Thoracic aorta (tissue), 2 donors: ENCODE measurements around the gene DNAH11. TPM values are rescaled to one million over a fixed set of nuclear protein-coding genes. Genes with fewer than 3 reads are reported as not detected.

ENCODE experiments used
- ATAC-seq: fragments of 150-250 bp; one replicate; pipeline ENCODE4 v1.8.0; 2017; ENCODE audit warnings: low read depth; ENCODE audit not compliant: insufficient number of reproducible peaks, low FRiP score
- DNase-seq: peaks from one replicate; pipeline ENCODE4 v3.0.0-alpha.2; 2020; ENCODE audit warnings: low spot score
- H3K27ac ChIP-seq, 2 donors: fragments of 200-600 bp; sonication (generic); 1 replicate in 1 of 2; 2 replicates in 1 of 2; pipeline ENCODE4 v1.5.1; 2016; ENCODE audit warnings: mild to moderate bottlenecking in 2 of 2, moderate library complexity in 2 of 2
- H3K27me3 ChIP-seq: fragments of 200-600 bp; sonication (generic); replicated peaks from 2 replicates; pipeline ENCODE4 v1.6.0; 2016; ENCODE audit warnings: mild to moderate bottlenecking; ENCODE audit not compliant: insufficient read depth
- H3K36me3 ChIP-seq: fragments of 200-600 bp; sonication (generic); one replicate; pipeline ENCODE4 v1.5.1; 2016
- H3K4me1 ChIP-seq, 2 donors: fragments of 200-600 bp; sonication (generic); 1 replicate in 1 of 2; 2 replicates in 1 of 2; pipeline versions ENCODE4 v1.5.1 to v1.6.0; 2016; ENCODE audit warnings: low read depth in 2 of 2, mild to moderate bottlenecking in 1 of 2; ENCODE audit not compliant: control insufficient read depth in 1 of 2
- H3K4me3 ChIP-seq: fragments of 200-600 bp; sonication (generic); 2 replicates; pipeline ENCODE4 v1.5.1; 2016; ENCODE audit warnings: mild to moderate bottlenecking
- H3K9me3 ChIP-seq: fragments of 200-600 bp; sonication (generic); 2 replicates; pipeline ENCODE4 v1.5.1; 2016
- total RNA-seq, 2 donors: library from RNA; depleted of rRNA; stranded (reverse); fragments of >200 nt; gene quantifications; one replicate each; pipeline versions ENCODE4 v1.1.0 to v1.2.3, GENCODE V29; 2016
- TF ChIP-seq, protein P1 (sequence below): fragments of 200-600 bp; sonication (generic); IDR thresholded peaks from one replicate; pipeline ENCODE4 v1.5.1; 2019; ENCODE audit warnings: antibody characterized with exemption

DNAH11 gene
- total RNA-seq, 2 donors from 2014 or later, result 1.9 to 16.2 TPM

DNA sequence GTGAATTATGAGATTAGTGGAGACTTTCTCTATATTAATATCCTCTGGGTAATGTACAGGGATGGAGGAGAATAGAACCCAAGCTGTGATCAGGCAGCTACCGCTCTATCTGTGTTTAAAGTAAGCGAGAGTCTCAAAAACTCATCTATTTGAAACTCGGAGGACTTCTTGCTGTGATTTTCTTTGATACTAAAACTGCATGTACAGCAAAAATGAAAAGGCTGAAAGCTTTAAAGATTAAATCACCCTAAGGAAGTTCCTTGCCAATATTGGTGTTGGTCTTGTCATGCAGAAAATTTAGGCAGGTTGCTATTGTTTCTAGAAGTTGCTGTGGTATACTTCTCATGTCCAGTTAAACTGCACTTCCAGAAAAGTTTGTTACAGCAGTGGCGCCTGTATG, 110.8 kb downstream of the DNAH11 start:
- ATAC-seq, result no peak

DNA sequence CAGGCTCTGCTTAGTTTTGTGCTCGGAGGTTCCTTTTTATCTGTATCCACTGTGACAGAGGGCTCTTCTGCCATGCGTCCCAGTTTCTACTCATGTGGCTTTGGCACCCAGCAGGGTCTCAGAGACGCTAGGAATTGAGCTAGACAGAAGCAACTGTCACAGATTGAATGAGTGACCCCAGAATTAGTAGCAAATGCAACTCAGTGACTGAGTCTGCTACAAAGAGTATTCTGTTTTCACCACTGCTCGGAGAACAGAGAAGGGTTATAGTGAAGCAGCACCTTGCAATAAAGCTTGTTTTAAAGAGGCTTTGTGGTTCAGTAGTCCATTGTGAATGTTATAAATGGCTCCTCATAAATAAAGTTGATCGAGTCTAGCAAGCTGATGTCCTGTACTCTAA, 113.2 kb downstream of the DNAH11 start:
- no peaks in the 10 kb centered on the region for H3K36me3 ChIP-seq
- H3K27ac ChIP-seq, result no peak overlapping the region
- H3K9me3 ChIP-seq, result no peaks in the 10 kb centered on the region
- ATAC-seq (no peak), DNase-seq (no peak)
- no peak overlapping the region for H3K4me3 ChIP-seq
- TF ChIP-seq, protein P1, sequence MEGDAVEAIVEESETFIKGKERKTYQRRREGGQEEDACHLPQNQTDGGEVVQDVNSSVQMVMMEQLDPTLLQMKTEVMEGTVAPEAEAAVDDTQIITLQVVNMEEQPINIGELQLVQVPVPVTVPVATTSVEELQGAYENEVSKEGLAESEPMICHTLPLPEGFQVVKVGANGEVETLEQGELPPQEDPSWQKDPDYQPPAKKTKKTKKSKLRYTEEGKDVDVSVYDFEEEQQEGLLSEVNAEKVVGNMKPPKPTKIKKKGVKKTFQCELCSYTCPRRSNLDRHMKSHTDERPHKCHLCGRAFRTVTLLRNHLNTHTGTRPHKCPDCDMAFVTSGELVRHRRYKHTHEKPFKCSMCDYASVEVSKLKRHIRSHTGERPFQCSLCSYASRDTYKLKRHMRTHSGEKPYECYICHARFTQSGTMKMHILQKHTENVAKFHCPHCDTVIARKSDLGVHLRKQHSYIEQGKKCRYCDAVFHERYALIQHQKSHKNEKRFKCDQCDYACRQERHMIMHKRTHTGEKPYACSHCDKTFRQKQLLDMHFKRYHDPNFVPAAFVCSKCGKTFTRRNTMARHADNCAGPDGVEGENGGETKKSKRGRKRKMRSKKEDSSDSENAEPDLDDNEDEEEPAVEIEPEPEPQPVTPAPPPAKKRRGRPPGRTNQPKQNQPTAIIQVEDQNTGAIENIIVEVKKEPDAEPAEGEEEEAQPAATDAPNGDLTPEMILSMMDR, result no peak
- no peaks in the 10 kb centered on the region for H3K4me1 ChIP-seq
- no peaks in the 10 kb centered on the region for H3K27me3 ChIP-seq

More for the DNA sequence above, 110.8 kb downstream of the DNAH11 start:
- no peak overlapping the region for H3K27ac ChIP-seq
- no peaks in the 10 kb centered on the region for H3K27me3 ChIP-seq
- TF ChIP-seq, protein P1, result no peak
- DNase-seq, result no peak
- no peaks in the 10 kb centered on the region for H3K9me3 ChIP-seq
- H3K4me1 ChIP-seq, result no peaks in the 10 kb centered on the region
- no peak overlapping the region for H3K4me3 ChIP-seq
- H3K36me3 ChIP-seq, result no peaks in the 10 kb centered on the region

DNA sequence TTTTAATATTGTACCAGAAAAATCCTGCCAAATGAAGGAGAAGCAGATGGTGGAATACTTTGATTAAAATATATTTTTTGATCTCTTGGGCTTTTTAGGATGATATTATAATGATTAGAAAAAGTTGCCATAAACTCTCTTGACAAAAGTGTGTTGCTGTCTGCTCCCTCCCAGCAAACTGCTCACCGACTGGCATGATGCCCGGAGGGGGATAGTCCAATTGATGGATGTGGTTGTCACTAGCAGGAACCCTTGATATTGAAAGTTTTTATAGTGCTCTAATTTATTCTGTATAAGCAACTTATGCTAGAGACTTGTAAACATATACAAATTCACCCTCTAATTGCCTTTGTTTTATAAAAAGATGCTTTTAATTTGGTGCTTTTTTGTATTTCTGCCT, 114.0 kb downstream of the DNAH11 start:
- no peak overlapping the region for H3K4me3 ChIP-seq
- no peak for DNase-seq
- H3K27ac ChIP-seq, result no peak overlapping the region
- H3K9me3 ChIP-seq, result peaks cover 5% of the 10 kb centered on the region
- TF ChIP-seq, protein P1, result no peak
- ATAC-seq, result no peak
- no peaks in the 10 kb centered on the region for H3K4me1 ChIP-seq
- H3K27me3 ChIP-seq, result no peaks in the 10 kb centered on the region
- H3K36me3 ChIP-seq, result no peaks in the 10 kb centered on the region

DNA sequence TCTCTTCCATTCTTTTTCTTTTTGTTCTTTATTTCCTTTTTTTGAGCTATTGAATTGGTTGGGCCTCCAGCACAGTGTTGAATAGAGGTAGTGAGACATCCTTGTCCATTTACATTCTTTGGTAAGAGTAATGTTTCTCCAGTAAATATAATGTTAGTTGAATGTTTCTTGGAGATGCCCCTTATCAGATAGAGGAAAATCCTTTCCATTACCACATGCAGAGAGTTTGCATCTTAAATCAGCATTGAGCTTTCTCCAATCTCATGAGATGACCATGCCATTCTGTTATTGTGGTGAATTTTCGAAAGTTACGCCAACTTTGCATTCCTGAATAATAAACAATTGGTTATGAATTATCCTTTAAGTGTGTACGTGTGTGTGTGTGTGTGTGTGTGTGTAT, 127.7 kb downstream of the DNAH11 start:
- TF ChIP-seq, protein P1, result no peak
- H3K4me3 ChIP-seq, result no peak overlapping the region
- no peaks in the 10 kb centered on the region for H3K9me3 ChIP-seq
- no peak overlapping the region for H3K27ac ChIP-seq
- DNase-seq, result no peak
- no peaks in the 10 kb centered on the region for H3K4me1 ChIP-seq
- ATAC-seq, result no peak
- no peaks in the 10 kb centered on the region for H3K36me3 ChIP-seq
- H3K27me3 ChIP-seq, result no peaks in the 10 kb centered on the region

DNA sequence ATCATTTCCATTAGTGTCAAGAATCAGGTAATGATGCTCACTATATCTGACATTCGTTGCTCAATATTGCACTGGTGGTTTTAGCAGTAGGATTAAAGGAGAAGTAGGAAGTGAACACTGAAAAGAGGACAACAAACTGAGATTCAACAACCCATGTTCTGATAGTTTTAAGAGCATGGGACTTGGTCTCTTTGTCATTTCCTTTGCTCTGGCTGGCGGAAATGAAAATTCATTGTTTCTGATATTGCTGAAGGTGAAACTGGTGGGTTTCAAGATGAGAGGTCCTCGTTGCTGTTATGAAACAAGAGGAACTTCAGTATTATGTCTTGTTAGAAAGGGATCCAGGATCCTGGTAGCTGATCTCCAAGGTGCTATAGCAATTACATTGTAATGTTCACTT, 129.0 kb downstream of the DNAH11 start:
- no peak for DNase-seq
- H3K4me1 ChIP-seq, result no peaks in the 10 kb centered on the region
- no peaks in the 10 kb centered on the region for H3K27me3 ChIP-seq
- H3K9me3 ChIP-seq, result no peaks in the 10 kb centered on the region
- no peak overlapping the region for H3K4me3 ChIP-seq
- no peaks in the 10 kb centered on the region for H3K36me3 ChIP-seq
- TF ChIP-seq, protein P1, result no peak
- no peak overlapping the region for H3K27ac ChIP-seq
- no peak for ATAC-seq
